ENCODE data around the gene LRMDA.
"Not testable (repeated sequence)": the region's sequence is repeated elsewhere in the genome, so short reads cannot be mapped to it uniquely, and the experiment has no call there.

The LRMDA gene

DNA sequence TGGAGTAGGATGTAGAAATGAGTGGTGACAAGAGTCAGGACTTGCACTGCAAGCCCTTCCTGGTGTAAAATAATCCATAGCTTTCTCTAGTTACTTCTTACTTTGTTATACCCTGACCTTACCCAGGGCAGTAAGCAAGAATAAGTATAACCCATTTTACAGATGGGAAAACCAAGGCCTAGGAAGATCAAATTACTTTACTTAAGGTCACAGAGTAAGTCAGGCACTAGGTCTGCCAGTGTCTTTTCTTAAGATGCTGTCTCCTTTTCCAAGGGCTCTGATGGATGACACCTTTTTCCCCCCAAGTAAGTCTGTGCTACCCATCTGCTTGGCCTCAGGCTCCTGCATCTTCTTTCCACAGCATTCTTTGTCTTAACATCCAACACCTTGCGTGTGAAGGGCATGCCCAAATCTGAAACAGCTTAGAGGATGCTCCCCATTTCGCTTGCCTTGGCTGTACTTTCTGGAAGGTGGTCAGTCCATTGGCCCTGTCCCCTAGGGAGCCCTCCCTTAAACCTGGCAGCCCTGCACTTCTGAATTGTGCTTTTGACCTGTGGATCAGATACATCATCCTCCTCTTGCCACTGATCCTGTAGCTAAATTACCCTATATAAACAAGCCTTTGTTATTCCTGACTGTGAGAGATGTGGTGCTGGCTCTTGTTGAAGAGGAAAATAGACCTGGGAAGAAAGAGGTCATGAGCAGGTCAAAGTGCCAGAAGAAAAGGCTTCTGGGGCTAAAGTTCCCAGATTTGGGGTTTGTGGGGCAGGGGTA is 168.6 kb downstream of the LRMDA start:
- Mint-ChIP-seq H3K36me3 (ENCODE audit: insufficient read depth) (no peaks in the 10 kb centered on the region), H3K4me3 (no peak overlapping the region), H3K27me3 (peaks cover 0 to 17% of the 10 kb centered on the region in 2 donors), H3K4me1 (ENCODE audit: low read depth in 2 of 2) (no peaks in the 10 kb centered on the region), H3K27ac (no peak overlapping the region), H3K9me3 (peaks cover 0 to 2% of the 10 kb centered on the region in 2 donors)
- ATAC-seq (replicated peaks) (no peak), DNase-seq (no peak)

DNA sequence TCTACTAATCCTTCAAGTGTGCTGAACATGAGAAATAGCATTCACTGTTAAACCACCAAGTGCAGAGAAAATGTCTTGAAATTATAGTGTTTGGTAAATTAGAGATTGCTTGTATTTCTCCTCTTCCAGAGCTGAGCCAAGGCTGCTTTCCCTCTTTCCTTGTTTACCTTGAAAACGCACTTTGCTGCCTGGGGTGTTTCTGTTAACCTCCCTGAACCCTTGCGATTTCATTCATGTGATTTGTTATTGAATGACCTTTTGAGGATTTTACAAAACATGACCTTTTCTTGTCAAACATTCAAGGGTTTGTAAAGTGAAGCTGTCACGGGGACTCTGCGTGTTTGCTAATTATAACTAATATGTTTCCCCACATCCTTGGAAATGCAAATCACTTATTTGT is 169.4 kb downstream of the LRMDA start:
- no peaks in the 10 kb centered on the region for H3K36me3 Mint-ChIP-seq (ENCODE audit: insufficient read depth)
- H3K27ac Mint-ChIP-seq = no peak overlapping the region
- no peak overlapping the region for H3K4me3 Mint-ChIP-seq
- H3K27me3 Mint-ChIP-seq = peaks cover 0 to 17% of the 10 kb centered on the region in 2 donors
- peaks cover 0 to 2% of the 10 kb centered on the region in 2 donors for H3K9me3 Mint-ChIP-seq
- no peak for ATAC-seq (replicated peaks)
- no peak for DNase-seq
- H3K4me1 Mint-ChIP-seq (ENCODE audit: low read depth in 2 of 2) = no peaks in the 10 kb centered on the region

DNA sequence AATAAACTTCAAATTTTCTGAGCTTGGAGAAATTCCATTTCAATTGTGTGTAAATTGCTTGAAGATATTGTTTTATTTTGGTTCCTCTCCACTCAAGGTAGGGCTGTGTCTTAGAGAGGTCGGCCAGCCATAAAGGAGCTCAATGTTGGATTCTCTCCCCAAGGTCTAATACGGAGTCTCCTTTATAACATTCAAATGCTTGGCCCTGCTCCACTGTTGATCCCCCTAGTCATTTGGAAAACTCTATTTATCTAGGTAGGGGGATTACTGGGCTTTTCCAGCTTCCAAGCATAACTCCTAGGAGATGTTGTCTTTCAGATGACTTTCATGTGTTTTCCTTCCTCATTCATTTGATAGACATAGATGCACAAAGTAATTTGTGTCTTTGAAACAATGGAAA is 170.9 kb downstream of the LRMDA start:
- H3K9me3 Mint-ChIP-seq = peaks cover 0 to 2% of the 10 kb centered on the region in 2 donors
- ATAC-seq (replicated peaks) (no peak), DNase-seq (no peak)
- H3K27ac Mint-ChIP-seq = no peak overlapping the region
- H3K27me3 Mint-ChIP-seq = peaks cover 0 to 17% of the 10 kb centered on the region in 2 donors
- no peak overlapping the region for H3K4me3 Mint-ChIP-seq
- no peaks in the 10 kb centered on the region for H3K36me3 Mint-ChIP-seq (ENCODE audit: insufficient read depth)
- H3K4me1 Mint-ChIP-seq (ENCODE audit: low read depth in 2 of 2) = no peaks in the 10 kb centered on the region

DNA sequence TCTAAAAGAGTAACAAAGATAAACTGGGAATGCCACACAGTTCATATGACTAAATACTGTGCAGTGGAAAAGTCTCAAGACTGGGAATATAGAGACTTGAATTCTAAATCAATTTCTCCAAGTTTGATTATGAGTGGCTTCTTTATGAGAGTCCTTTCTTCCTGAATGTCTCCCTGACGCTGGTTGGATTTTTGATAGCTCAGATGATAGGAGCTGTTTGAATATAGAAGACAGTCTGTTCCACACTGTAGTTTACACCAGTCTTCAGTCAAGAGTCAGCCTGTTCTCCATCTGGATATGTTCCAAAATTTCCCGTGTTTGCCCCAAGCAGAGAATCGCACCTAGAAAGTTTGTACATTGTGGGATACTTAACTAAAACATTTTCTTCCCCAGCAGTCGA is 173.7 kb downstream of the LRMDA start:
- Mint-ChIP-seq H3K4me3 (no peak overlapping the region), H3K27ac (no peak overlapping the region), H3K36me3 (ENCODE audit: insufficient read depth) (no peaks in the 10 kb centered on the region), H3K9me3 (peaks cover 0 to 2% of the 10 kb centered on the region in 2 donors), H3K27me3 (peaks cover 6 to 8% of the 10 kb centered on the region in 2 donors), H3K4me1 (ENCODE audit: low read depth in 2 of 2) (no peaks in the 10 kb centered on the region)
- no peak for DNase-seq
- ATAC-seq (replicated peaks) = no peak

DNA sequence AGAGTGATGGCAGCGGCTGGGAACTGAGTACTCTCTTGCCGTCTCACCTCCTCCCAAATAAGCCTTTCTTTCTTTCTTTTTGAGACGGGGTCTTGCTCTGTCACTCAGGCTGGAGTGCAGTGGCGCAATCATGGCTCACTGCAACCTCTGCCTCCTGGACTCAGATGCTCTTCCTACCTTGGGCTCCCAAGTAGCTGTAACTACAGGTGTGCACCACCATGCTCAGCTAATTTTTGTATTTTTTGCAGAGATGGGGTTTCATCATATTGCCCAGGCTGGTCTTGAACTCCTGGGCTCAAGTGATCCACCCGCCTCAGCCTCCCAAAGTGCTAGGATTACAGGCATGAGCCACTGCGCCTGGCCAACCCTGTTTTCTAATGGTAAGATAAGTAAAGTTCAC is 174.4 kb downstream of the LRMDA start:
- H3K36me3 Mint-ChIP-seq (ENCODE audit: insufficient read depth); DNase-seq; H3K4me3 Mint-ChIP-seq; H3K27ac Mint-ChIP-seq; H3K4me1 Mint-ChIP-seq (ENCODE audit: low read depth in 2 of 2); ATAC-seq (replicated peaks); H3K9me3 Mint-ChIP-seq: not testable (repeated sequence)
- peaks cover 12 to 13% of the 10 kb centered on the region in 2 donors for H3K27me3 Mint-ChIP-seq

DNA sequence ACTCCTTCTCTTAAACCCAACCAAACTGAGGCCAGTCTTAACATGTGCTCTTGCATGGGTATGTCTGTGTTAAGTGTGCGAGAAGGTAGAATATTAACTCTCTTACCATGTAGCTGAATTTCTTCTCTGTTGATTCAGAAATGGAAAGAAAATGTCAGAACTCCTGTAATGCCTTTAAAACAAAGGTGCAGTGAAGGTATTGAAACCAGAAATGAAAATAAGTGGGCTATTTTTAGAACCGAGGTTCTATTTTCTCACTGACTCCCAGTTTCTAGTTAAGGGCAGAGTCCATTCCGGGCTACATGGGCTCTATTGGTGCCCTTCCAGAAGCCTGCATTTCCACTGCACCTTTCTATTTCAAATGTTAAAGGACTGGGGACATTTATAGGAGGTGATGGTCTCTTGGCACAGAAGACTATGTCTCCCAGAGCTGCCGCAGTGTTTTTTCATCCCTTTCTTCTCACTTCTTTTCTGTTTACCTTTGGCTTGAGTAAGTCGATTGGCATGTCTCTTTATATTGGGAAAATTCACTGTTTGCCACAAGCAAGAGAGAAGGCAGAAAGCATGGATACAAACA is 174.9 kb downstream of the LRMDA start:
- DNase-seq (no peak), ATAC-seq (replicated peaks) (no peak)
- Mint-ChIP-seq H3K27me3 (peaks cover 11 to 15% of the 10 kb centered on the region in 2 donors), H3K27ac (no peak overlapping the region), H3K4me3 (no peak overlapping the region), H3K36me3 (ENCODE audit: insufficient read depth) (no peaks in the 10 kb centered on the region), H3K4me1 (ENCODE audit: low read depth in 2 of 2) (no peaks in the 10 kb centered on the region), H3K9me3 (no peaks in the 10 kb centered on the region)

DNA sequence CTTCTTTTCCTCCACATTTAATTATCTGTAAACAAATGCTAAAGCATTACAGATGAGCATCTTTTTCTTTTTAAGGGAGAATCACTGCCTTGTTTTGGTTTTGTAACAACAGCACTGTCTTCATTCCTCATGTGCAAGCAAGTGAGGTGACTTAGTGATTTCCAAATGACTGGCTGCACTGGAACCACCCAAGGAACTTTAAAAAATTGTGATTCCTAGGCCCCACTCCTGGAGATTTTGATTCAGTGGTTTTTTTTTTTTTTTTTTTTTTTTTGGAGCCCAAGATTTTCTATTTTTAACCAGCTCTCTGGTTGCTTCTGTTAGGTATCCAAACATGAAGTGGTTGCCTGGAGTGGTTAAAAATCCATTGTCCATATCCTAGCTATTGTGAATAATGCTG is 176.2 kb downstream of the LRMDA start:
- Mint-ChIP-seq H3K4me1 (ENCODE audit: low read depth in 2 of 2) (no peaks in the 10 kb centered on the region), H3K27me3 (peaks cover 11 to 15% of the 10 kb centered on the region in 2 donors)

DNA sequence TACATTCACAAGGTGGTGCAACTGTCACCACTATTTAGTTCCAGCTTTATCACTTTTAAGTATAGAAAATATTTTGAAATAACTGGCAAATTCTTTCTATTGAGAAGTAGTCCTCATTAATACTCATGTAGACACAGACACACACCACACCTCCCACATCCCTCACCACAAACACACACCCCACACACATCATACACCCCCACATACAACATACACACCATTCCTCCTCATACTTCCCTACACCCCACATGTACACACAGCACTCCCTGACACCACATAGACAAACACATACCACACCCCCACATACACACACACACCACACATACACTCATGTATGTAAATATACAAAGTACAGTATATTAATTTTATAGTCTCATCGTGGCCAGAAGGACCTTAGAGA is 178.8 kb downstream of the LRMDA start:
- no peaks in the 10 kb centered on the region for H3K9me3 Mint-ChIP-seq
- DNase-seq (no peak), ATAC-seq (replicated peaks) (no peak)
- H3K27me3 Mint-ChIP-seq = peaks cover 21 to 25% of the 10 kb centered on the region in 2 donors
- no peak overlapping the region for H3K27ac Mint-ChIP-seq
- H3K36me3 Mint-ChIP-seq (ENCODE audit: insufficient read depth) = no peaks in the 10 kb centered on the region
- no peaks in the 10 kb centered on the region for H3K4me1 Mint-ChIP-seq (ENCODE audit: low read depth in 2 of 2)
- H3K4me3 Mint-ChIP-seq = no peak overlapping the region

More for the DNA sequence above, 176.2 kb downstream of the LRMDA start:
- no peak for ATAC-seq (replicated peaks)
- H3K4me3 Mint-ChIP-seq = no peak overlapping the region
- H3K36me3 Mint-ChIP-seq (ENCODE audit: insufficient read depth) = no peaks in the 10 kb centered on the region
- no peak for DNase-seq
- H3K9me3 Mint-ChIP-seq = no peaks in the 10 kb centered on the region
- no peak overlapping the region for H3K27ac Mint-ChIP-seq

DNA sequence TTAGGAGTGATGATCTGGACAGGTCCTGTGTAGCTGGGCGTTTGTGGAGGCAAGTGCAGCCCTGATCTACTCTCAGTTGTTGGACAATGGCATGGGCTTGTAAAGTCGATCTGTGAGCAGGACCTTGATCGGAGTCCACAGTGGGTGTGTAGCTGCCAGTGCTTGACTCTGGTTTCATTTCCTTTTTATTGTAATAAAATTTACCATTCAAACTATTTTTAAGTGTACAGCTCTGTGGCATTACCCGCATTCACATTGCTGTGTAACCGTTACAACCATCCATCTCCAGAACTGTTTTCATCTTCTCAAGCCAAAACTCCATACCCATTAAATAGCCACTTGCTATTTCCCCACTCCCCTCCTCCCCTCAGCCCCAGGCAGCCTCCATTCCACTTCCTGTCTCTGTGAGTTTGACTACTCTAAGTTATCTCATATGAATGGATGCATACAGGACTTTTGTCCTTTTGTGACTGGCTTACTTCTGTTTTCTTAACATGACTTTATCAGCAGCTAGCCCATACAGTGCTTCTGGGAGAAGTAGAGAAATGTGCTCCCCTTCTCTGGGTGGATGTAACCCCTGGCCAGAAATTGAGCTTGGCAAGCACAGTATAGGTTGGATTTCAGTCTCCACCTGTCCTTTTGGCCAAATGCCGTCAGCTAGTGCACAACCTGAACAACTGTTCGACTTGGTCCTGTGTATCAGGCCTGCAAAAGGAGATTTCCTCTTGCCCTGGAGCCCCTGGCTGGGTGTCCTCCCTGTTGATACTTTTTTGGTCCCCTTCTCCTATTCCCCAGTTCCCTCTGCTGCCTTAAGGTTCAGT is 180.0 kb downstream of the LRMDA start:
- no peak overlapping the region for H3K27ac Mint-ChIP-seq
- no peak for DNase-seq
- no peaks in the 10 kb centered on the region for H3K9me3 Mint-ChIP-seq
- no peaks in the 10 kb centered on the region for H3K4me1 Mint-ChIP-seq (ENCODE audit: low read depth in 2 of 2)
- ATAC-seq (replicated peaks) = no peak
- H3K4me3 Mint-ChIP-seq = no peak overlapping the region
- no peaks in the 10 kb centered on the region for H3K36me3 Mint-ChIP-seq (ENCODE audit: insufficient read depth)
- H3K27me3 Mint-ChIP-seq = peaks cover 21 to 25% of the 10 kb centered on the region in 2 donors

DNA sequence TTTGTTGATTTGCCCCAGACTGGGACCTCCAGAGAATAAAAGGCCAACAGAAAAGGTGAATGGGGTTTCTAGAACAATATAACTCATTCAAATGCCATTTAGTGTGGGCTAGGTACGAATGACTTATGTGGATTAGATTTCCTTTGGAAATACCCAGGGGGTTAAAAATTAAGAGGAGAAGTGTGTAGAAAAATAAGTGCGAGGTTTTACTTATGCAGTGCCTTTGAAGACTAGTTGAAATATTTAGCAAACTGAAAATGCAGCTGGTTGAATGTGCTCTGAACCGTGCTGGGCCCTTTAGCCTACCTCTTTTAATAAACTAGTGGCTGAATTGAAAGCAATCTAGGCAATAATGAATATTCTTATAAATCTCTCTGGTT is 180.6 kb downstream of the LRMDA start:
- peaks cover 21 to 25% of the 10 kb centered on the region in 2 donors for H3K27me3 Mint-ChIP-seq
- no peaks in the 10 kb centered on the region for H3K4me1 Mint-ChIP-seq (ENCODE audit: low read depth in 2 of 2)
- H3K9me3 Mint-ChIP-seq = no peaks in the 10 kb centered on the region
- H3K4me3 Mint-ChIP-seq = no peak overlapping the region
- no peaks in the 10 kb centered on the region for H3K36me3 Mint-ChIP-seq (ENCODE audit: insufficient read depth)
- DNase-seq (no peak), ATAC-seq (replicated peaks) (no peak)
- no peak overlapping the region for H3K27ac Mint-ChIP-seq

DNA sequence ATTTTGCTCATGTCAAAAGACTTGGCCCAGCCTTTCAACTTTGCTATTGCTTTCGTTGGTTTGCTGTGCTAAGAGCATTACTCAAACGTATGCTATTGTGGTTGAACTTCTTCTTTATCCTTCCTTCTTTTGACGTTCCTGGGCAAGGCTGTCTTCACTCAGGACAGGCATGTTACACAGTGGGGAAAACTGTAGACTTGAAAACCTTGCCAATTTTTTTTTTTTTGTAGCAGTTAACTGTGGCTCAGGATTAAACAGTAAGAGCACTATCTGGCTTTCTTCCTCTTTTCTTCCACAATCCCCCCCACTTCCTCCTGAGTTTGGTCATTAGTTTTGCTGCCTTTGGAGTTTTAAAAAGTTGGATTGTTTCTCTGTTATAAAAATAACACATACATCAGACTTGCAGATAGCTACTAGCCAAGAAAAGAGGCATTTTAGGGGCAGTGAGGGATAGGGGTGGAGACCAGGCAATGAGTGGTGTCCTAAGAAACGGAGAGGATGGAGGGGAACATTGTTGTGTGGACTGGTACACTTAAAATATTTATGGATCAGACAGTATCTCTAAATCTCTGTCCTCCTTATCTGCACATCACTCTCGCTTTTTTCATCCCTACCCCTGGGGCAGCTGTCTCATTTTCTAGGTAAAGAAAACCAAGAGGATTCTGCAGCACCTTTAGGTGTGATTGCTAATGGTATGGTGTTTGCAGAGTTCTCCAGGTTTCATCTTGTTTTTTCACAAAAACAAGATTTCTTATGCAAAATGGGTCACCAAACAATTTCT is 181.7 kb downstream of the LRMDA start:
- Mint-ChIP-seq H3K9me3 (no peaks in the 10 kb centered on the region), H3K36me3 (ENCODE audit: insufficient read depth) (no peaks in the 10 kb centered on the region), H3K4me1 (ENCODE audit: low read depth in 2 of 2) (no peaks in the 10 kb centered on the region), H3K4me3 (no peak overlapping the region), H3K27ac (no peak overlapping the region), H3K27me3 (peaks cover 21 to 25% of the 10 kb centered on the region in 2 donors)
- DNase-seq (no peak), ATAC-seq (replicated peaks) (no peak)

DNA sequence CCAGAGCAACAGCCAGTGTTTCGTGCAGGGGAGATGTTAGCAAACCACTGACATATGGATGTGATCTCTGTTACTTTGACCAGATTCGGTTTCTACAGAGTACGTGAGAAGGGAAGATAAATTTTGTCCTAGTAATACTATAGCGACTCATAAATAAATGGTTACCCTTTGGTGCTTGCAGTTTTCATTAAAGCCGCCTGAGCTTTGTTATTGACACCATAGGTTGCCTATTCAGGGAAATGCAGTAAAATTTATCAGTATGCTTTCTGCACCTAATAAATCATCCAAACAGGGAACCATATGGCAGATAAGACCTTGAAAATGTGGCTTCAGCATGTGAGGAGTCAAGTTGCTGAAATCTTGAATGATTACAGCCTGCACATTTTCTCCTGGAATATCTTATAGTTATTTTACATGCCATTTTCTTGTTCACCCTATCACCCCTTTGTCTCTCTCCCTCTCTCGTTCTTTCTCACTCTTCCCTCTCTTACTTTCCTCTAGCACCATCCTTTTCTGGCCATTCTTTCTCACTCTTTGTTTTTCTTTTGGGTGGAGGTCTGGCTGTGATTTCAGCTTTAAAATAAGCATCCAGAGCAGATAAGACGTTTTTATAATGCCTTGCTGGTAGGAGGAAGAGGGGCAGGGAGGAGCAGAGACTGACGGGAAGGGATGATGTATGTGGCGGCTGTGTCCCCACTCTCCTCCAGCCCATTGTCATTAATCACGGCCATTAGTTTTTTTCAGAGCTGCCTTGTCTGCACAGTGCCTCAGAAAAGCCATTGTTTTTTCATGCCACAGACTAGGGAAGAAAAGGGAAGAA is 182.5 kb downstream of the LRMDA start:
- Mint-ChIP-seq H3K36me3 (ENCODE audit: insufficient read depth) (no peaks in the 10 kb centered on the region), H3K4me1 (ENCODE audit: low read depth in 2 of 2) (no peaks in the 10 kb centered on the region), H3K9me3 (no peaks in the 10 kb centered on the region), H3K4me3 (no peak overlapping the region), H3K27me3 (peaks cover 21 to 25% of the 10 kb centered on the region in 2 donors), H3K27ac (no peak overlapping the region)
- DNase-seq (no peak), ATAC-seq (replicated peaks) (no peak)
